Daoy (cell line): ENCODE measurements around the gene SP2. TPM values are rescaled to one million over a fixed set of nuclear protein-coding genes. Genes with fewer than 3 reads are reported as not detected.
A peak's percentile ranks its signal among the peaks of the same experiment; 100 is the strongest.

Experiments
- DNase-seq: peaks from one replicate; pipeline ENCODE4 v3.0.0-alpha.2; 2015; ENCODE audit warnings: low read depth
- total RNA-seq: library from RNA; depleted of rRNA; stranded (reverse); fragments of >200 nt; shearing (Covaris generic); gene quantifications from 2 replicates; pipeline ENCODE4 v1.2.3, GENCODE V29; 2014

Gene SP2
- total RNA-seq, 1 experiment from 2014 or later = 1.5 TPM

- peak; percentile 75 for DNase-seq
These were observed 53.2 kb downstream of the SP2 start for GRCh38 chr17:47949197-47949759.

- DNase-seq = no peak
These were observed 53.9 kb downstream of the SP2 start for GRCh38 chr17:47949946-47950345.

DNA sequence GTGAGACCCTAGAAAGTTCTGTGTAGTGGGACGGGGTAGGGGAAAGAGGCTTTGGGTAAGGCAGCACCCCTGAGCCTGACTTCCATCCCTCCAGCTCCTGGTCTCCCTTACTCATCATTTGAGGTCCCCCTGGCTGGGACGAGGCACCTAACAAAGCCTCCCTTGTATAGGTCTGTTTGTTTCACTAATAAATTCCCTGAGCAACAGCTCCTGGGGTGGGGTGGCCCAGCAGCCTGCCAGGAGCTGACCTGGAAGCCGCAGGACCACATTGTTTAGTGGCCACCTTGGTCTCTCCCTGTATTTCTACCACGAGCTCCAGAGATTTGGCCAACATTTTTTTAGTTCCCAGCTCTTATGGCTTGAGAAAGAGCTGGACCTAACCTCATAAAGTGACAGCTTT, 54.4 kb downstream of the SP2 start:
- no peak for DNase-seq

DNA sequence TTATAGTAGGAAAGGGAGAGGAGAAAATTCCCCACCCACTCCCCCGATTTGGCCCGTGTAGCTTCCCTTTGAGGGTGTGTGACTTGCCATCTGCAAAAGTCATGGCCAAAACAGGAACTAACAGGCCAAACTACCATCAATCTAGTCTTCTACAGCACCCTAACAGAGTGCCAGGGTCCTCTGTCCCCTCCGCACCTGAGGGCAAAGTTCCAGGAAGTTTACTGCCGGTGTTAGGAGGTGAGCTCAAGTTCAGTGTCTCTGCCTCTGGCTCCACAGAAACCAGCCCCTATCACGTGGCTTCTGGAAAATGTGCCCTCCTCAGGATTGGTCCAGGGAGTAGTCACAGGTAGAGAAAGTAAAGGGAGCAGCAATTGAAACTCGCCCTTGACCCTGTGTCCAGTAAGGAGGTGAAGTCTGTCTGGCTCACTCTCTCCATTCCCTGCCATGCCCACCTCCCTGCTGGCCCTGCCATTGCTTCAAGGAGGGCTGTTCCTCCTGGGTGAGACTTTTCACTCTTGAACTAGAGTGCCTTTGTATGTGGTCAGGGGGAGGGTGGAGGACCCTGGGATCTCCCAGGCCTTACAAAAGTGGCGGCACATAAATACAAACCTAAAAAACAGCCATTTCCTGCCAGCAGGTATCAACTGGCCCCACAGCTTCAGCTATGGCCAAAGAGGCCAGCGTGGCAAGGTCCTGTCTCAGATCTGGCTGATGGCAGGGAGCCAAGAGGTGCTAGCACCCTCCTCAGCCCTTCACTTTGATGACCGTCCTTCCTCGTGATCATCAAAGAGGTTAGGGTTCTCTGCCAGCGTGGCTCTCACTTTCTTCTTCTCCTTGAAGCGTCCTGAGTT, 56.4 kb downstream of the SP2 start:
- DNase-seq = no peak

DNA sequence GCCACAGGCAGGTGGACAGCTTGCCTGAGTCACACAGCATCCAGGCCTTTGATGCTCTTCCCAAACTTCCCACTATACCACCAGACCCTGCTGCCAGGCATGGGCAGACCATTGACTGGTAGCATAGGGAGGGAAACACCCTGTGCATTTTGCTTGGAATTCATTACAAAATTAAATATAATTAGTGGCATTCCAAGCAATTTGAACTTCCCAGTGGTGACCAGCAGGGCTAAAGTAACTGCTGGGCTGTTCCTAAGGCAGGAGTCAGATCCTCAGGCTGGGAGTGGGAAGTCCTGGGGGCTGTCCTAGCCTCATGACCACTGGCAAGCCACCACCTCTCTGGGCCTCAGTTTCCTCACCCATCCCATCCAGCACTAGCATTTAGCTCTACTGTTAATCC, 57.9 kb downstream of the SP2 start:
- DNase-seq = no peak

GRCh38 chr17:47955497-47956461, 59.7 kb downstream of the SP2 start:
- no peak for DNase-seq

GRCh38 chr17:47956791-47957590, 61.0 kb downstream of the SP2 start:
- no peak for DNase-seq

- no peak for DNase-seq
These were observed 61.8 kb downstream of the SP2 start, which contains the start of gene PRR15L for GRCh38 chr17:47957591-47958490. Gene PRR15L (minus strand): TSS chr17:47957883. CDS start chr17:47953234, 4,649 bp downstream.

DNA sequence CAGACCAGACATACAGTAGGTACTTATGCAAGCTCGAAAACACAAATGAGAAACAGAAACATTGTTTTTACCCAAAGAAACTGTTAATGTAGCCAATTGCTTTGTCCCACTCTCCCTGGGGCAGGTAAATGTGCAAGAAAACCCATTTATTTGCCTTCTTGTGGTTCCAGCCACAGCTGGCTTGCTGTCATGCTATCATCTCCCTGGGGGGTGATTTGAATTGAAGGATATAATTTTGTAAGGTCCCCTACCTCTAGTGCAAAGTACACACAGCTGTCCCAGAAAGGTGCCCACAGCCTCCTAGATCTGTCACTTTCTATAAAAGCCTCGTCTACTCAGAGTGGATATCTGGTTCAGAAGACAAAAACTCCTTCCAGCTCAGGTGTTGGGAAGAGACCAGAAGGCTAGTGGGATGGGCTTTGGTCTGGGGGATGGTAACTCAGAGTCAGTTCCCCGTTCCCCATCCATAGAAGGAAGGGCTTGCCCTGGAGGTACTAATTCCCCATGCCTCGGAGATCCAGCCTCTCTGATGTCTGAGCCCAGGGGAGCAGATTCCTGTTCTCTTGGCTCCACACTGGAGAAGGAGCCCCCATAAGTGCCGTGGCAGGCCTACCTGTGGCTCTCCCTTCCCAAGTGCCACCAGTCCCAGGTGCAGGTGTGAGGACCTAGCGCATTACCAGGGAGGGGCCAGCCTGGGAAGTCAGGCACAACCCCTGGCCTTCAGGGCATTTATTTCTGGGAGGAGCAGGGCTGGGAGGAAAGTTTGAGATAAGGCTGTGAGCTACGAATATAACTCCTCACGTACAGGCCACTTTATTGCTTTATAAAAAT, 64.0 kb downstream of the SP2 start:
- no peak for DNase-seq

DNA sequence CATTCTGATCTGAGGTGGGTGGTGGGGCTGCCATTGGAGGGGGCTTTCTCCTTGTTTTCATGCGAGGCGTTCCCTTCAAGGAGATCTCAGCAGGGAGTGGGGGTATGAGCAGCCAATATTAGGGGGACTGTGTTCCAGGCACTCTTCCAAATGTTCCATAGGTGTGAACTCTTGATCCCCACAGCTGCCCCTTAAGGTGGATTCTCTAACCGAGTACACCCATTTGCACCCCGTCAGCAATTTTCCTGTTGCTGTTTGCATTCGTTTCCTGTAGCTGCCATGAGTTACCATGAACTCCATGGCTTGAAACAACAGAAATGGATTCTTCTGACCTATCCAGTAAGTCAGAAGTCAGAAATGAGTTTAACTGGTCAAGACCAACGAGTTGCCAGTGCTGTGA, 65.4 kb downstream of the SP2 start:
- DNase-seq = no peak

GRCh38 chr17:47962901-47963300, 66.9 kb downstream of the SP2 start:
- DNase-seq = no peak

- DNase-seq = no peak
These were observed 68.8 kb downstream of the SP2 start for GRCh38 chr17:47964856-47965255.

- DNase-seq = no peak
These were observed 70.1 kb downstream of the SP2 start for GRCh38 chr17:47966079-47966519.

DNA sequence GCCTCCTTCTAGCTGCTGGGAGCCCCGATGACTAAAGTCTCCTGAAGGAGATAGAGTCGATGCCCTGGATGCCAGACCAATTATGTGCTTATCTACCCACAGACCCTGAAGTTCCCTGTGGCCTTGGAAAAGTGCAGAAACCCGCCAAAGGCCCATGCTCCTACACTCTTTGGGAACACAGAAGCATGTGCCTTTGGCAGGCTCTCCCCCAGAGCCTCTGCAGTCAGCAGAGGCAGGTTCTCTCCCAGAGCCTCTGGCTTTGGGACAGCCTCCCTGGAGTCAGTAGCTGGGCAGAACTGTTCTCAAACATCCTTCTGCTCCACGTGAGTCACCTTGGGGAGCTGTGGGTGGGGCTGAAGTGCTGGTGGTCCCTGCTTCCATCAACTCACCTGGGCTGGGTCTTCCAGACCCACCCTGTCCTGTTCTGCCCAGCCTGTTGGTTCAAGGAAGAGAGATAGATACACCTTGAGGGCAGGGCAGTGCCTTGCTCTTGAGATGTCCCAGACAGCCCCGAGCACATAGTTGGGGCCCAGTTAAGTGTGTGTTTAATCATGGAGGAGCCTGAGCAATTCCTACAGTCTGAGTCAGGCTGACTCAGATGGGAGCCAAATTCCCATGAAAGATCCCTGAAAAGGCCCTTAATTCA, 71.7 kb downstream of the SP2 start:
- DNase-seq = peak; percentile 78

GRCh38 chr17:47968836-47969235, 72.8 kb downstream of the SP2 start:
- no peak for DNase-seq

GRCh38 chr17:47969930-47970724, 74.1 kb downstream of the SP2 start:
- DNase-seq = no peak

DNA sequence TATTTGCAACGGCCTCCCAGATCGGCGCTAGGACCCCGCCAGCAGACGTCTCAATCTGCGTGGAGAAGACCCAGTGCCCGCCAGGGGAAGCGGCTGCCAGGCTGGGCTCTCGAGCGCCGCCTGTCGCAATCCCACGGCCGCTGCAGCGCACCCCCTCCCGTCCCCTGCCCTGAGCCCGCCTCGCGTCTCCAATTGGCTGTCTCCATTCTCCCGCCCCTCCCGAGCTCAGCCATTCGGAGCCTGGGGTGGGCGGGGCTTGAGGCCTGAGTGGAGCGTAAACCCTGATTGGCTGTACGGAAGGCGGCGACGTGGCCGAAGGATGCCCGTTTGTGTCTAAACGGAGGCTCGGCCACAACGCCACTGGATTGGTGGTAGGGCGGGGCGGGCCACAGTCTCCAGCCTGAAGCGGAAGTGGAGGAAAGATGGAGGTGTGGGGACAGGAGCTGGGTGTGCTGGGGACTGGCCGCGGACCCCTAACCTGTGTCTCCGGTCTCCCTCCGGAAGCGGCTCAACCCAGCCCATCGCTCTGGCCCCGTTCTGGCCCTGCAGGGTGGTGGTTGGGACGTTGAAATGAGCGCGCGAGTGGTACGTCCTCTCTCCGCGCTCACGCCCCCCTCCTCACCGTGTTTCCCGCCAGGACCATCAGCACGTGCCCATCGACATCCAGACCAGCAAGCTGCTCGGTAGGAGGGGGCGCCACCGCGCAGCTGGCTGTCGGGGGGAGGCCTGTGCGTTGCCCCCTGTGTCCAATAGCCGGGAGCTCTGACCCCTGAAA, 74.9 kb downstream of the SP2 start, which contains the start of gene CDK5RAP3:
CDK5RAP3 (plus strand) TSS at position 389 of the 775 bp plus-strand sequence; CDS start at position 423, 34 bp downstream.
- DNase-seq = peak; percentile 99
